Stimulated activated CD4-positive, alpha-beta T cell treated with anti-CD3 and anti-CD28 coated beads, Interleukin-4, amount 100 ng/mL, for 1 hour (primary cell): Measurements from ENCODE around the gene ZNF727.
"Not testable (repeated sequence)": the region's sequence is repeated elsewhere in the genome, so short reads cannot be mapped to it uniquely, and the experiment has no call there.

Source experiments
- DNase-seq: peaks from one replicate; pipeline ENCODE4 v3.0.0-alpha.2; 2020

ZNF727 gene

DNA sequence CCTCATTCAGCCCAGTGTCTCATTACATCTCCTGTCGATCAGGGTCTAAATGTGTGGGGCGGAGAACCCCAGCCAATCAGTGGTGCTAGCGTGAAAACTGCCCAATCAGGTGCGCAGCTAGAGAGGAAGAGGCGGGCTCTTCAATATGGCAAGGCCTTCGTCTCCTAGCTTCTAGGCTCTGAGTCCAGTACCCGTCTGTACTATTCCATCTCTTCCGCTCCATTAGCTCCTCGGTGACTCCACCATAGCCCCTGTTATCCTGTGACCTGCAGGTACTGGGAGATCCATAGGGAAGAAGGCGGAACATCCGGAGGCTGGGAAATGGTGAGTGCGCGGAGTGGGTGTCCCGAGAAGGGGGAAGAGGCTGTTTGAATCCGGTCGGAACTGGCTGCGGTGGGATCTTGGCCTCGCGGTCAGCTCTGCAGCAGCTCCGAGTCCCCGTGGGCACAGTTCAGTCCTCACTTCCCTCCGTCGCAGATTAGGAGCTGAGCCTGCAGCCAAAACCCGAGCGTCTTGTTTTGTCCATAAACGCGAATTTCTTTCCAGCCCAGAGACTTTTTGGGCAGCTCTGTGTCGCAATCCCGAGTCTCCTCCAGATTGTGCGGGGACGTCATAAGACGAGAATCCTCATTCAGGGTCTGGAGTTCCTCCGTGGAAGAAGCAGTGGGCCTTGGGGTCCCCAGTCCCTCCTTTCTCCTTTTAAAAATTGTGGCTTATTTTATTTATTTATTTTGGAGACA lies at the start of gene ZNF727:
TSS of gene ZNF727 (plus strand) at position 134 of the 740 bp plus-strand sequence. CDS start at position 322, 188 bp downstream.
- DNase-seq, result peak; percentile 29

- DNase-seq, result no peak
These were observed 46.7 kb upstream of the ZNF727 start, which contains the start of gene ZNF722 for GRCh38 chr7:63998549-63998948. ZNF722 (plus strand) TSS chr7:63998849; CDS start chr7:63998962, 113 bp downstream.

DNA sequence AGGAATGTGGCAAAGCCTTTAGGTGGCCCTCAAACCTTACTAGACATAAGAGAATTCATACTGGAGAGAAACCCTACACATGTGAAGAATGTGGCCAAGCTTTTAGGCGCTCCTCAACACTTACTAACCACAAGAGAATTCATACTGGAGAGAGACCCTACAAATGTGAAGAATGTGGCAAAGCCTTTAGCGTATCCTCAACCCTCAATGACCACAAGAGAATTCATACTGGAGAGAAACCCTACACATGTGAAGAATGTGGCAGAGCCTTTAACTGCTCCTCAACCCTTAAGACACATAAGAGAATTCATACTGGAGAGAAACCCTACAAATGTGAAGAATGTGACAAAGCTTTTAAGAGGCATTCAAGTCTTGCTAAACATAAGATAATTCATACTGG lies 29.7 kb upstream of the ZNF727 start:
- DNase-seq, result not testable (repeated sequence)

GRCh38 chr7:64035388-64035787 lies 9.8 kb upstream of the ZNF727 start:
- no peak for DNase-seq

- DNase-seq, result no peak
These were observed 8.1 kb upstream of the ZNF727 start for GRCh38 chr7:64037095-64037494.

DNA sequence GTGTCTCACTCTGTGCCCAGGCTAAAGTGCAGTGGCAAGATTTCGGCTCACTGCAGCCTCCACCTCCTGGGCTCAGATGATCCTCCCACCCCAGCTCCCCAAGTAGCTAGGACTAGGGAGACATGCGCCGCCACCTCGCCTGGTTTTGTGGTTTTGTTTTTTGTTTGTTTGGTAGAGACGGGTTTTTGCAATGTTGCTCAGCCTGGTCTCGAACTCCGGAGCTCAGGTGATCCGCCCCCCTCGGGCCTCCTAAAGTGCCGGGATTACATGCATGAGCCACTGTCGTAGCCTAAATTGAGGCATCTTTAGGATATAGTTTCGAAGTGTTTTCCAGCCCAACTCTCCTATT lies 781 bp downstream of the ZNF727 start:
- DNase-seq, result no peak

DNA sequence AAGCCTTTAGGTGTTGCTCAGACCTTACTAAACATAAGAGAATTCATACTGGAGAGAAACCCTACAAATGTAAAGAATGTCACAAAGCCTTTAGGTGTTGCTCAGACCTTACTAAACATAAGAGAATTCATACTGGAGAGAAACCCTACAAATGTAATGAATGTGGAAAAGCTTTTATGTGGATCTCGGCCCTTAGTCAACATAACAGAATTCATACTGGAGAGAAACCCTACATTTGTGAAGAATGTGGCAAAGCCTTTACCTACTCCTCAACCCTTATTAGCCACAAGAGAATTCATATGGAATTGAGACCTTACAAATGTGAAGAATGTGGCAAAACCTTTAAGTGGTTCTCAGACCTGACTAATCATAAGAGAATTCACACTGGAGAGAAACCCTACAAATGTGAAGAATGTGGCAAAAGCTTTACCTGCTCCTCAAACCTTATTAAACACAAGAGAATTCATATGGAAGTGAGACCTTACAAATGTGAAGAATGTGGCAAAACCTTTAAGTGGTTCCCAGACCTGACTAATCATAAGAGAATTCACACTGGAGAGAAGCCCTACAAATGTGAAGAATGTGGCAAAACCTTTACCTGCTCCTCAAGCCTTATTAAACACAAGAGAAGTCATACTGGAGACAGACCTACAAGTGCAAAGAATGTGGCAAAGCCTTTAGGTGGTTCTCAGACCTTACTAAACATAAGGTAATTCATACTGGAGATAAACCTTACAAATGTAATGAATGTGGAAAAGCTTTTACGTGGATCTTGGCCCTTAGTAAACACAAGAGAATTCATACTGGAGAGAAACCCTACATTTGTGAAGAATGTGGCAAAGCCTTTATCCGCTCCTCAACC lies 32.8 kb downstream of the ZNF727 start:
- not testable (repeated sequence) for DNase-seq

DNA sequence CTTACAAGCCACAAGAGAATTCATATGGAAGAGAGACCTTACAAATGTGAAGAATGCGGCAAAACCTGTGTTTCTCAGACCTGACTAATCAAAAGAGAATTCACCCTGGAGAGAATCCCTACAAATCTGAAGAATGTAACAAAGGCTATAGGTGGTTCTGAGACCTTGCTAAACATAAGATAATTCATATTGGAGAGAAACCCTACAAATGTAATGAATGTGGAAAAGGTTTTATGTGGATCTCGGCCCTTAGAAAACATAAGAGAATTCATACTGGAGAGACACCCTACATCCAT lies 33.4 kb downstream of the ZNF727 start:
- DNase-seq, result no peak

DNA sequence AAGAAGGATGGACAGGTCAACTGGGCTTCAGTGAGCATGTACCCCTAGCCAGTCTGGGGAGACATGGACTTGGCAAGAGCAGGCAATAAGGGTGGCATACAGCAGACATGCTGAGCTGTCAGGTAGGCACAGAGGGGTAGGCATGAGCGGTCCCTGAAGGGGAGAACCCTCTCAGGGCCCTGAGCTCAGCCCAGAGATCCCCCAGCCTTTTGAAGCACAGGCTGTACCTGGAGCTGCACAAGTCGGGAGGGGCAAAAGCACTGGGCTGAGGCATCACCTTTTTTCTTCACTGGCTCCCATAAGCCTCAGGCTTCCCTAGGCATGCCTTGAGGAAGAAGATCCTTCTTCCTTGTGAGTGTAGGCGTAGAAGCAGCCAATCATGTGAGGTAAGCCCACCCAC lies 42.3 kb downstream of the ZNF727 start:
- no peak for DNase-seq

DNA sequence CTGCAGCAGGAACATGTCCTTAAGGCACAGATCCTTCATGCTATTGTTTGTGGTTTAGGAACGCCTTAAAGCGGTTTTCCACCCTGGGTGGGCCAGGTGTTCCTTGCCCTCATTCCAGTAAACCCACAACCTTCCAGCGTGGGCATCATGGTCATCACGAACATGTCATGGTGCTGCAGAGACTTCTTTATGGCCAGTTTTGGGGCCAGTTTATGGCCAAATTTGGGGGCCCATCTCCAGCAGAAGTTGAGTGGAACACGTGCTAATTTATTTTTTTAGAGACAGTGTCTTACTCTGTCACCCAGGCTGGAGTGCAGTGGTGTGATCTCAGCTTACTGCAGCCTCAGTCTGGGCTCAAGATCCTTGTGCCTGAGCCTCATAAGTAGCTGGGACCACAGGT lies 43.6 kb downstream of the ZNF727 start:
- DNase-seq, result not testable (repeated sequence)
